ENCODE measurements around the gene METTL21C.

Gene METTL21C

DNA sequence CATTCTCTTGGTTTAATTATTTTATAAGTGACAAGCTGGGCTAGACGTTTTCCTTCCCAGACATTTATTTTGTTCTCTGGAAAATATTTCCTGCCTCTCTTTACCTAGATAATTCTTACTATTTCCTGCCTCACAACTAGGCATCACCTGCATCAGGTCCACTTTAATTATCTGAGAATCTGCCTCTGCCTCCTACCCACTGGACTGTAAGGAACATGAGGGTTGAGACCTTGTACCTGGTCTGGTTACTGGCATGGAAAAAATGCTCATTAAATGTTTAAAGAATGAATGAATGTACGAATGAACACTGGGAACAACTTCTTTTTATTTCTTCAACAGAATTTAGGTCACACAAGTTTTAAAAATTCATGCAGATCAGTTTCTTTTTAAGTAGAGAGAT is 13.4 kb upstream of the METTL21C start:
- no peaks in the 10 kb centered on the region for H3K79me2 ChIP-seq (ENCODE audit: insufficient read depth, low read length)
- H3F3A ChIP-seq (ENCODE audit: low read depth), result no peaks in the 10 kb centered on the region
- H3K9me3 ChIP-seq (ENCODE audit: insufficient read depth, low read depth, low read length), result no peaks in the 10 kb centered on the region
- H3K36me3 ChIP-seq (ENCODE audit: insufficient read depth, low read length), result no peaks in the 10 kb centered on the region
- H3K4me3 ChIP-seq (ENCODE audit: low read length, poor library complexity, severe bottlenecking), result no peak overlapping the region
- no peaks in the 10 kb centered on the region for H3K9me2 ChIP-seq (replicated peaks; ENCODE audit: low read depth, low read length)
- no peak overlapping the region for H3K4me2 ChIP-seq (ENCODE audit: low read depth, low read length, poor library complexity, severe bottlenecking)
- no peaks in the 10 kb centered on the region for H3K4me1 ChIP-seq (ENCODE audit: insufficient read depth, low read length, poor library complexity, severe bottlenecking)
- H2AFZ ChIP-seq (ENCODE audit: low read length), result no peak overlapping the region
- H3K27me3 ChIP-seq (ENCODE audit: insufficient read depth, low read length, poor library complexity, severe bottlenecking), result no peaks in the 10 kb centered on the region
- no peak overlapping the region for H3K9ac ChIP-seq (ENCODE audit: low read depth, low read length, poor library complexity, severe bottlenecking)
- no peaks in the 10 kb centered on the region for H4K20me1 ChIP-seq (ENCODE audit: insufficient read depth, low read length, poor library complexity, severe bottlenecking)
- TF ChIP-seq, protein P1, sequence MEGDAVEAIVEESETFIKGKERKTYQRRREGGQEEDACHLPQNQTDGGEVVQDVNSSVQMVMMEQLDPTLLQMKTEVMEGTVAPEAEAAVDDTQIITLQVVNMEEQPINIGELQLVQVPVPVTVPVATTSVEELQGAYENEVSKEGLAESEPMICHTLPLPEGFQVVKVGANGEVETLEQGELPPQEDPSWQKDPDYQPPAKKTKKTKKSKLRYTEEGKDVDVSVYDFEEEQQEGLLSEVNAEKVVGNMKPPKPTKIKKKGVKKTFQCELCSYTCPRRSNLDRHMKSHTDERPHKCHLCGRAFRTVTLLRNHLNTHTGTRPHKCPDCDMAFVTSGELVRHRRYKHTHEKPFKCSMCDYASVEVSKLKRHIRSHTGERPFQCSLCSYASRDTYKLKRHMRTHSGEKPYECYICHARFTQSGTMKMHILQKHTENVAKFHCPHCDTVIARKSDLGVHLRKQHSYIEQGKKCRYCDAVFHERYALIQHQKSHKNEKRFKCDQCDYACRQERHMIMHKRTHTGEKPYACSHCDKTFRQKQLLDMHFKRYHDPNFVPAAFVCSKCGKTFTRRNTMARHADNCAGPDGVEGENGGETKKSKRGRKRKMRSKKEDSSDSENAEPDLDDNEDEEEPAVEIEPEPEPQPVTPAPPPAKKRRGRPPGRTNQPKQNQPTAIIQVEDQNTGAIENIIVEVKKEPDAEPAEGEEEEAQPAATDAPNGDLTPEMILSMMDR (conservative IDR thresholded peaks at IDR 0.05; ENCODE audit: low read length), result no peak
- no peak for TF ChIP-seq EZH2phosphoT487 (IDR thresholded peaks at IDR 0.05; ENCODE audit: borderline replicate concordance)

DNA sequence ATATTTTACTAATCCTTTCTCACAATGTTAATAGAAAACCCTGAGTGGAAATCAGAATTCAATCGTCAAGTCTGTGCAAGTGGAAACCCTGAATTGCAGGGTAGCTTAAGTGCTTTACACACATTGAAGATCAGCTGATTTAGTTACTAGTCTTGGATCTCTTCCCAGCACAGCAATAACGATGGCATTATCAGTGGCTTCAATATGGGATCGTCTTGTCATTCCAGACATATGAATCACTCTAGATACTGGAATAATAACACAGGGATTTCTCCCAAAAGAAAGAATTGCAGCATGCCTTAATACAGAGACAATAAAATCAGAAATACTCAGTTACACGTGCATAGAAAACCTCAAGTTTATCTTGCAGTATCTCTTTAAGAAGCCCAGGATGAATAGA is 12.6 kb upstream of the METTL21C start:
- H3K9me2 ChIP-seq (replicated peaks; ENCODE audit: low read depth, low read length), result no peaks in the 10 kb centered on the region
- H3K27me3 ChIP-seq (ENCODE audit: insufficient read depth, low read length, poor library complexity, severe bottlenecking), result no peaks in the 10 kb centered on the region
- H4K20me1 ChIP-seq (ENCODE audit: insufficient read depth, low read length, poor library complexity, severe bottlenecking), result no peaks in the 10 kb centered on the region
- no peak for TF ChIP-seq EZH2phosphoT487 (IDR thresholded peaks at IDR 0.05; ENCODE audit: borderline replicate concordance)
- TF ChIP-seq, protein P1 (conservative IDR thresholded peaks at IDR 0.05; ENCODE audit: low read length), result no peak
- no peak overlapping the region for H2AFZ ChIP-seq (ENCODE audit: low read length)
- no peaks in the 10 kb centered on the region for H3K36me3 ChIP-seq (ENCODE audit: insufficient read depth, low read length)
- no peak overlapping the region for H3K4me3 ChIP-seq (ENCODE audit: low read length, poor library complexity, severe bottlenecking)
- no peak overlapping the region for H3K9ac ChIP-seq (ENCODE audit: low read depth, low read length, poor library complexity, severe bottlenecking)
- H3F3A ChIP-seq (ENCODE audit: low read depth), result no peaks in the 10 kb centered on the region
- H3K79me2 ChIP-seq (ENCODE audit: insufficient read depth, low read length), result no peaks in the 10 kb centered on the region
- H3K4me2 ChIP-seq (ENCODE audit: low read depth, low read length, poor library complexity, severe bottlenecking), result no peak overlapping the region
- no peaks in the 10 kb centered on the region for H3K4me1 ChIP-seq (ENCODE audit: insufficient read depth, low read length, poor library complexity, severe bottlenecking)
- no peaks in the 10 kb centered on the region for H3K9me3 ChIP-seq (ENCODE audit: insufficient read depth, low read depth, low read length)

DNA sequence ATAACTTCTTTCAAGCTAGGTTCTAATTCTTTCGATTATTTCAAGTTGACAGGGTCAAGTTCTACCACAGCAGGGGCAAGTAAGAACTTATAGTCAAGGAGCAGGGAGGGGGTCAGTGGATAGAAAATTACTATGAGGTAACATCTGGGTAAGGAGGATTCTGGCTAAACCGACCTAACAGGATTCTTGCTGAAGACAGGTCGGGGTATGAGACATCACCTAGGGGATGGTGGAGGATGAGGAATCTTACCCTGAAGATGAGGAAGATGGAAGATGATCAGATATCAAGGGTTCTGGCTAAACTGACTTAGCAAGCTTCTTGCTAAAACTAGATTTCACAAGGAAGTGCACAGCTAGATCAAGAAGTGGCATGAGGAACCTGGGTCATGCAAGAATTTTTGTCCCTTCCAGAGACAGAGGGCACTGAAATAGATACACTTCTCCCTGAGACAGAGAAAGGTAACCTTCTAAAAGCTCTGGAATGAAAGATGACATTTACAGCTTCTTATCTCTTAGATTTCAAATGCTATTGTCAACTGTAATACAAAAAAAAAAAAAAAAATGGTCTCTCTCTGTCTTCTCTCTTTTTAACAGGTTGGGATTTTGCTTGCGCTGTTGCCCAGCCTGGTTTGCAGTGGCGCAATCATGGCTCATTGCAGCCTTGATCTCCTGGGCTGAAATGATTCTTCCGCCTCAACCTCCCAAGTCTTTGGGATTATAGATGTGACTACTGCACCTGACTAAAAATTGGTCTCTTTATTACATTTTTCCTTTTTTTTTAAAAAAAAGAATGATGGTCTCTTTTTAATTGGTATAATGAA is 9.6 kb upstream of the METTL21C start:
- Histone ChIP-seq H3K4me3 (ENCODE audit: low read length, poor library complexity, severe bottlenecking) (no peak overlapping the region), H3K9me2 (replicated peaks; ENCODE audit: low read depth, low read length) (no peaks in the 10 kb centered on the region), H3K9ac (ENCODE audit: low read depth, low read length, poor library complexity, severe bottlenecking) (no peak overlapping the region), H3K79me2 (ENCODE audit: insufficient read depth, low read length) (no peaks in the 10 kb centered on the region), H3K9me3 (ENCODE audit: insufficient read depth, low read depth, low read length) (no peaks in the 10 kb centered on the region), H2AFZ (ENCODE audit: low read length) (no peak overlapping the region), H3K27me3 (ENCODE audit: insufficient read depth, low read length, poor library complexity, severe bottlenecking) (no peaks in the 10 kb centered on the region), H4K20me1 (ENCODE audit: insufficient read depth, low read length, poor library complexity, severe bottlenecking) (no peaks in the 10 kb centered on the region), H3K4me2 (ENCODE audit: low read depth, low read length, poor library complexity, severe bottlenecking) (no peak overlapping the region), H3F3A (ENCODE audit: low read depth) (no peaks in the 10 kb centered on the region), H3K36me3 (ENCODE audit: insufficient read depth, low read length) (no peaks in the 10 kb centered on the region), H3K4me1 (ENCODE audit: insufficient read depth, low read length, poor library complexity, severe bottlenecking) (no peaks in the 10 kb centered on the region)
- TF ChIP-seq EZH2phosphoT487 (IDR thresholded peaks at IDR 0.05; ENCODE audit: borderline replicate concordance), result no peak
- TF ChIP-seq, protein P1 (conservative IDR thresholded peaks at IDR 0.05; ENCODE audit: low read length), result no peak
